T-helper 2 cell (primary cell): Measurements from ENCODE around the gene SMARCC2.
"Not testable (repeated sequence)": the region's sequence is repeated elsewhere in the genome, so short reads cannot be mapped to it uniquely, and the experiment has no call there.

ENCODE experiments used
- DNase-seq, 5 experiments: peaks; one replicate each; pipeline versions ENCODE4 v3.0.0 to v3.0.0-alpha.2; 2012 to 2022

SMARCC2 gene

DNA sequence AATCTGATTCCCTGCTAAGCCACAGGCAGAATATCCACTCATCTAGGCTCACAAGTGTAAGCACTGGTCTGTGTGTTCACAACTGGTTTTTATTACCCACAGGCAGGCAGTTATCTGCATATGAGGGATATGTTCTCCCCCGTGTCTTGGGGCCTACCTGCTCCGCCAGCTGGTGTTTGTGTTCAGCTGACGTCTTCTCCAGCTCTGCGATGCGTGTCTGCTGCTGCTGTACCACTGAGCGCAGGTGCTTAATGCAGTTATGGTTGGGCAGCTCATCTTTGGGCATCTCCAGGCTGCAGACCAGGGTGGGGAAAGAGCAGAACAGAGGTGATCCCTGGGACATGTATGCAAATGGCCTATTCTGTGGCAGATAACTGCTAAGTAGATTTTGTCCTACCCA is 18.7 kb upstream of the SMARCC2 start:
- DNase-seq, result no peak

DNA sequence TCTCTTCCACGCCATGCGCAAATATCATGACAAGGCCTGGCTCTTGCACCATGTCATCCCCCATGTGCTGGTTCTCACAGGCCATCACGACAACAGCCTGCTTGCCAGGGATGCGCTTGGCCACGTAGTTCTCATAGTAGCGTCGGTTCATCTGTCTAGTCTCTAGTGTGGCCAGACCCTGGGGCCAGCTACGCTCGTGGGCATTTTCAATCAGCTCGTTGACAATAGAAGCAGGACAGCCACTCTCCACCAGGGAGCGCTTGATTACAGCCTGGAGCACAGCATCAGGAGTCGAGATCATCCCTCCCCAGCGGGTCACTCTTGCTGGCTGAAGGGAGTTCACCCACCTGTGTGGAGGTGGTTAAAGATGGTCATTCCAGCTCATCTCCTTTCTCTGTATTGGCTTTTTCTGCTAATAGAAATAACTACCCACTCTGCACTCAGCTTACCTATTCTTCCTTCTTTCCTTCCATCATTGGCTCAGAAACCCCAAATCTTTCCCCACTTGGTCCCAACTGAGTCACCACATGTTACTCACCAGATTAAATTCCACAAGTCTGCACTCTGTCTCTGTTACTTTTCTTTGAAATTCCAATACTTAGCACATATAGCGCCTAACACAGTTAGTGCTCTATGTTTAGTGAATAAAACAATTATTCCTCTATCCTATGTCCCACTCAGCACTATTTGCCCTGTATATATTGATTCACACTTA is 17.3 kb upstream of the SMARCC2 start:
- DNase-seq, result peak in 1 of 5 experiments; percentile 15

DNA sequence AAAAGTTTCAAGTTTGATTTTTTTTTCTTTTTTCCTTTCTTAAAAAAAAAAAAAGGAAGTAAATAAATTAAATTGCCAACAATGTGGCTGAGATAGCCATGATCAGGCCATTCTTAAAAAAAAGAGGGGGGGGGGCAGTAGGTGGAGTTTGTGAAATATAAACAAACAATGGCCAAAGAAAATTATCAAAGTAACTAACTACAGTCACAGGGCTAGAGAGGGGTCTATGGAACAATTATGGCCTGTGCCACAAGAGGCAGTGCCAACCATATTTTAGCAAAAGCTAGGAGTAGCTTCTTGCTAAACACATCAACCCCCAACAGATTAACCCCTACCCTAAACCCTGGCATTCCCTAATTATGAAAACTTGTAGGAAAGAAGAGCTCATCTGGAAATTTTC is 16.2 kb upstream of the SMARCC2 start:
- DNase-seq, result no peak

DNA sequence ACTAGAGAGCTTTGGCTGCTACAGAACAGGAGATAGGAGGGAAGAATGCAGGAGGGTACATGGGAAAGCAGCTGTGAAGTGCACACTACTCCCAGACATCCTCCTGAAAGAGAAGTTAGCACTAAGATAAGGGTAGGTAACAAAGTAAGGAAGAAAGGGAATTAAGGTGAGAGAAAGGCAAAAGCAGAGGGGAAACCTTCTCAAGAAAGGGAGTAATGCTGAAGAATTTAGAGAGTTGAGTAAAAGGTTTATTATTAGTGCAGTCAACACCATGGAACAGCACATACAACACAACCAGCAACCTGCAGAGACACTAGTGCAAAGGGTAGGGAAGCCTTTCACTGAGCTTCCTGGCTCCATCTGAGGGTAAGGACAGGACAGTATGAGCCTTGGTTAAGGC is 15.0 kb upstream of the SMARCC2 start:
- DNase-seq, result no peak

DNA sequence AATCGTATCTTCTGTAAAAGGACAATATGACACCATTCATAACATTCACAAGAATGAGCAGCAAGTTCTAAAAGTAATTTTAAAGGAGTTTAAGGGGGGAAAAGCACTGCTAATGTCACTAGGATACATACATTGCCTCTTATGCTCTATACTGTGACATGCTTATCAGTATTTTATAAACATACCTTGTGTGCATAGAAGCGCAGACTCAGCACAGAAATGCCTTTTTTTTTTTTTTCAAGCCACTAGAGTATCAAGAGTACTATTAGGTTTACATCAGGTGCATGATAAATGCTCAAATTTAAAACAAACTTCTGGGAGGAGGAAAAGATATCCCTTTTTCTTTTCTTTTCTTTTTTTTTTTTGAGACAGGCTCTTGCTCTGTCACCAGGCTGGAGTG is 13.6 kb upstream of the SMARCC2 start:
- no peak for DNase-seq

DNA sequence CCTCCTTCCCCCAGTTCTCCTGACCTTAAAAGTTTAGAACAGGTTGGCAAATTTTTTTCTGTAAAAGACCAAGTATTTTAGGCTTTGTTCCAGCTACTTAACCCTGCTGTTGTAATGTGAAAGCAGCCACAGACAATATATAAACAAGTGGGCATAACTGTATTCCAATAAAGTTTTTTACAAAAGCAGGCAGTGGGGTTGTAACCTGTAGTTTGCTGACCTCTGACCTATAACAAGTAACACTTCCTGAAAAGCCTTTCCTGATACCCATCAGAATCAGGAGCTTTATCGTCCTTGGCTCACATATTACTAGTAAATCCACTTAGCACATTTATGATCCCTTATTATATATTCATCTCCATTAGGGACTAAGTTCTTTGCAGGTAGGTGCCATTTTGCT is 13.1 kb upstream of the SMARCC2 start:
- no peak for DNase-seq

GRCh38 chr12:56198836-56199235 is 9.6 kb upstream of the SMARCC2 start:
- no peak for DNase-seq

- DNase-seq, result no peak
These were observed 8.8 kb upstream of the SMARCC2 start for GRCh38 chr12:56197921-56198635.

DNA sequence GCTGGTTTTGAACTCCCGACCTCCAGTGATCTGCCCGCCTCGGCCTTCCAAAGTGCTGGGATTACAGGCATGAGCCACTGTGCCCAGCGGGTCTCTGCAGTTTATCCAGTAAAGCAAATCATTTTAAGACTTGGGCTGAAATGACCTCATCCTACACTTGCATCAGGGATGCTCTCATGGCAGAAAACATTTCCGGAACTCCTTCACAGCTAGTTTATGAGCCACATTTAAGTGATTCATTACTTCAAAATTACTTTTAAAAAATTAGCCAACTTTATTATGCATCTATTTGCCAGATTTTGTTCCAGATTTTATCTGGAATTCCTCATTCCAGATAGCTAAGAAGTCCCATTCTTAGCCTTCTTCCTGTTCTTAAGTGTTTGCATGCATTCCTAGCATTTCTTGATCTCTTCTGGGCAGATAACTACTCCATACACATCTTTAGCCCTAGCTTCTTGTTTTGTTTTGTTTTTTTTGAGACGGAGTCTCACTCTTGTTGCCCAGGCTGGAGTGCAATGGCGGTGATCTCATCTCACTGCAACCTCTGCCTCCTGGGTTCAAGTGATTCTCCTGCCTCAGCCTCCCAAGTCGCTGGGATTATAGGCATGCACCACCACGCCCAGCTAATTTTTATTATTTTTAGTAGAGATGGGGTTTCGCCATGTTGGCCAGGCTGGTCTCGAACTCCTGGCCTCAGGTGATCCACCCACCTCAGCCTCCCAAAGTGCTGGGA is 7.7 kb upstream of the SMARCC2 start:
- not testable (repeated sequence) for DNase-seq

GRCh38 chr12:56193025-56193578 is 3.8 kb upstream of the SMARCC2 start:
- DNase-seq, result peak in 4 of 5 experiments; percentile 46 to 82 (median 58)

DNA sequence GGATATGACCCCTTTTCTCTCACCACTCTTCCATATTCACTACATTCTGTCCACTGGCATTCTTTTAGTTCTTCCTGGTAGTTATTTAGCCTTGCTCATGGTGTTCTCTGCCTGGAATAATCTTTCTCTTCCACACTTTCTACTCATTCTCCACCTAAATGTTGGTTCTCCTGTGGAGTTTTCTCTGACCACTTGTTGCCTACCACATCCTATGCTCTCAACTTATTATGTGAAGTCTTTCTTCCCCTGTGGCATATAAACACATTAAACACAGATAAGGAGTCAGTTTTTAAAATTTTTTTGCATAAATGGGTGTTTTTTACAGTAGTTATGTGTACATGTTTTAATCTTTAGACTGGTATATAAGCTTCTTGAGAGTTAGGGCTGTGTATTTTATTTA is 3.3 kb upstream of the SMARCC2 start:
- DNase-seq, result no peak

DNA sequence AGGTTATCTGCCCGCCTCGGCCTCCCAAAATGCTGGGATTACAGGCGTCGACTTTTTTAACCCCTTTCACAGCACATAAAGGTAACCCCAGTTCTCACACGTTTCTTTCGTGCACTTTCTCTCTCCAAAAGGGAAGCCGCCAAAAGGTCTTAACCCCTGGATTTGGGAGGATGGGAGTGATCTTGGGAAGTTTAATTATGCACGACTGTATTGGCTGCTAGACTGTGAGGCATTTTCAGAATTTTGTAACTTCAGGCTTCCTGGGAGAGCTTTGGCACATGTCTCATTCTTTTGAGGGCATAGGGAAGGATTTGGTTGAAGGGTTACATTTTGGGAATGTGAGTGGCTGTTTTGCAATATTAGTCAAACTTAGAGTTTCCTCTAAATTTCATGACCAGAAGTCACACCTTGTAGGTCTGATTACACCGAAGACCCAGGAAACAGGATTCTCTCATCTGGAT is 1.4 kb upstream of the SMARCC2 start:
- DNase-seq, result no peak

DNA sequence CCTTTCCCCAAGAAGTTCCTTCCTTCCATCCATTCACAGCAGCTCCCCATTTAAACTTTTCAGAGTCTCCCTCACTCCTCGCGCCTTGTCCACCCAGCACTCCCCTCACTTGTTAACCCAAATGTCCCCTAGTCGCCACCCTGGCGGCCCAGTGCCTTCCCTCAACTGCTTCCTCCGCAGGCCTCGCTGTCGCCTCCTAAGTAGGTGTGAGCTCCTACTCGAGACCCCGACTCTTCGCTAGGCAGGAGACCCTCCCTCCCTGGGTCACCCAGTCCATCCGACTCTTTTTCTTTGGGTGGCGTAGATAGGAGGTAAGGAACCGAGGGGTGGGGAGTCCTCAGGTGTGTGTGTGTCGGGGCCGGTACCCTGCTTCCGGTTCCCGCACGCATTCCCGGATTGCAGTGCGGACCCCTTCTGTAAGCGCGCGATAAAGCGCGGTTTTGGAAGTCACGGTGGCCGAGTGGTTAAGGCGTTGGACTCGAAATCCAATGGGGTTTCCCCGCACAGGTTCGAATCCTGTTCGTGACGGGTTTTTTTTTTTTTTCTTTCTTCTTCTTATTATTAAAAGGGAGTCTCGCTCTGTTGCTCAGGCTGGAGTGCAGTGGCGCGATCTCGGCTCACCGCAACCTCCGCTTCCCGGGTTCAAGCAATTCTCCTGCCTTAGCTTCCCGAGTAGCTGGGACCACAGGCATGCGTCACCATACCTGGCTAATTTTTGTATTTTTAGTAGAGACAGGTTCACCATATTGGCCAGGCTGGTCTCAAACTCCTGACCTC is 823 bp upstream of the SMARCC2 start:
- DNase-seq, result peak; percentile 33 to 82 (median 70)

DNA sequence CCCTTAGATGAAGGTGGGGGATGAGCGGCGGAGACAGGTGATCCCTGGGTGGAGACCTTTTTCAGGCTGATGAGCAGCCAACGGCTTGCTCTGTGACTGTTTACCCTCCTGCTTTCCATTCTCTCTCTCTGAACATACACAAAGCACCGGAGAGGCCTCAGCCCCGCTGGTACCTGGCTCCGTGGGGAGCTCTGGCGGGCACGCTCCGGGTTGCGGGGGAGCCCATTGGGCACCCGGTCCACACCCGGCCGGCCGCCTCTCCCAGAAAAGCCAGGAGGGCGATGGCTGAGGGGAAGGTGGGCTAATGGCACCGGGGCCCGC is 545 bp downstream of the SMARCC2 start:
- DNase-seq, result peak in 2 of 5 experiments; percentile 14 to 18

GRCh38 chr12:56188131-56188777 is 1.0 kb downstream of the SMARCC2 start:
- DNase-seq, result no peak

DNA sequence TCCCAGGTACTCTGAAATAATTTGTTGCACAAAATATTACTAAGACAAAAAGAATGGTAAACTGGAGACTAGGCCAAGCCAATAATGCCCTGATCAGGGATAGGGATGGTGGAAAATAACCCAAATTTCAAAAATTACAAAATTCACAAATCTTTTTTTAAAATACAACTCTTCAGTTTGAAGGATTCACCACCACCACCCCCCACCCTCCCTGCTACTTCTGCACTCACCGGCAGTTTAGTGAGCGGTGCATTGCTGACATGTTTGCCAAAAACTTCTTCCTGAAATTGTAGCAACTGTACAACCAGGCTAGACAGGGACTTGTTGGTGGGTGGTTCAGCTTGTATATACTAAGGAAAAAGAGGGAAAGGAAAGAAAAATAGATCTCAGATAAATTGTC is 2.3 kb downstream of the SMARCC2 start:
- DNase-seq, result no peak

DNA sequence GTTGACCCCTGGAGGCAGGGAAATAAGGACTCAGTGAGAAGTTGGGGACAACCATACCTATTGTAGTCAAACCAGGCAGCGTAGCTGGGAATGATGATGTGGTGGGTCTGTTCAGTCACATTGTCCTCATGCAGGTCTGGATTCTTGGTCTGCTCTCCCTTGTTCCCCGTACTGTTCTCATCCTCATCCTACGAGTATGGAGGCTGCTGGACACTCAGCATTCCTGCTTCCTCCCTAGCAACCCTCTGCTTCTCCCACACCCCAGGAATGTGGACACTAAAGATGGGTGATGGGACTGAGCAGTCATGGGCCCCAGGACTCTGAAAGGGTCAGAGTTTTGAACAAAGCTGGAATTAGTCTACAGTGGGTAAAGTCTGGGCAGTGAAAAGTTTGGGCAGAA is 10.9 kb downstream of the SMARCC2 start:
- no peak for DNase-seq

DNA sequence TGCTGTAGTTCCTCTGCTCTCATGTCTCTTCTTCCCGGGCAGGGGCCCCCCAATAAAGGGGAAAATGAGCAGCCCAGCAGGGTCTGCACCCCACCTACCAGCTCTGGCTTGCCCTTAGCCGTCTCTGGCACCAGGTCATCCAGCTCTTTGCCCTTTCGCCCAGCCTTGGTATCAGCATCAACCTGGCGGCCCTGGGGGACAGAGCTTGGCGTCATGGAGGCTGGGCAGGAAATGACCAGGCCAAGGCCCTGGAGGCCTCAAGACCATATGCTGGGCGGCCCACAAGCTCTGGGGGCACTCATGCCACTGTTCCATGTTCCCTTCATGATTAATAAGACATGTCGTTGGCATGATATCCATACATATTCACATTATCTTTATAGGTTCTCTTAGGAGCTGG is 16.4 kb downstream of the SMARCC2 start:
- DNase-seq, result no peak

- no peak for DNase-seq
These were observed 20.0 kb downstream of the SMARCC2 start for GRCh38 chr12:56169229-56169759.

DNA sequence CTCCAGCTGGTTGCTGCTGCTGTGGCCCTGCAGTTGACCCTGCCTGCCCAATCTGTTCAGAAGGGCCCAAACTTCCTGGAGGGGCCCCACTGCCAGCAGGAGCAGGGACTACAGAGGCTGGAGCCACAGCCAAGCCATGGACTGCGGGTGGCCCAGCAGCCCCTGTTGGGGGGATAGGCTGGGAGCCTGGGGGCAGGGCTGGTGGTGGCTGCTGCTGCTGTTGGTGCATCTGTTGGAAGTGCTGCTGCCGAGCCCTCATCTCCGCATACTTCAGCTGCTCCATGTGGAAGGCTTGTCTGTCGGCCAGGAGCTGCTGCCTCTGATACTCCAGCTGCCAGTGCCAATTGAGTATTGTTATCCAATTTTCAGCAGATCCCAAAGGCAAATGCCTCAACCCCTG is 23.9 kb downstream of the SMARCC2 start:
- DNase-seq, result no peak

DNA sequence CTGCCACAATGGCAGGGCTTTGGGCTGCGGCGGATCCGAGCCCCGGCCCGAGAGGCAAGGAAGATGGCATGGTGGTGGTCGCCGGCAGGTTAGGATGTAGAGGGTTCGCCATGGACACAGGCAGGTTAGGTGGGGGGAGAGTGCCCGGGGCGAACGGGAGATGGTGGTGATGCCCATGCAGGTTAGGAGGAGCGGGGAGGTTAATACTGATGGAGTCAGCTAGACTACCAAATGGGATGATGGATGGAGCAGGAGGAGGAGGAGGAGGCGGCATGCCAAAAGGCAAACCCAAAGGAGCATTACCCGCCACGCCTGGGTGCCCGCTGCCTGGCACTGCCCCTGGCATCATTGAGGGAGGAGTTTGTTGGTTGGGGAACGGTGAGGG is 24.9 kb downstream of the SMARCC2 start:
- DNase-seq, result no peak
